WERI-Rb-1 (cell line): ENCODE data around the gene ZNF652.
"Not testable (repeated sequence)": the region's sequence is repeated elsewhere in the genome, so short reads cannot be mapped to it uniquely, and the experiment has no call there.

Experiments
- DNase-seq: peaks from one replicate; pipeline ENCODE4 v3.0.0-alpha.2; 2020
- H3K27ac ChIP-seq: fragments of 250-450 bp; sonication (Bioruptor Pico); 2 replicates; pipeline ENCODE4 v1.5.1; 2020; ENCODE audit warnings: mild to moderate bottlenecking, moderate library complexity
- H3K27me3 ChIP-seq: fragments of 250-450 bp; sonication (Bioruptor Pico); 2 replicates; pipeline ENCODE4 v1.5.1; 2021; ENCODE audit warnings: mild to moderate bottlenecking, low read depth, moderate library complexity; ENCODE audit not compliant: insufficient read depth, severe bottlenecking
- H3K36me3 ChIP-seq: fragments of 250-450 bp; sonication (Bioruptor Pico); 2 replicates; pipeline ENCODE4 v1.5.1; 2020; ENCODE audit warnings: mild to moderate bottlenecking, moderate library complexity
- H3K4me3 ChIP-seq: 2 replicates; pipeline ENCODE4 v1.5.1; 2011; ENCODE audit warnings: low read depth, mild to moderate bottlenecking, control low read depth, low read length
- H3K9me3 ChIP-seq: fragments of 250-450 bp; sonication (Bioruptor Pico); 2 replicates; pipeline ENCODE4 v1.5.1; 2021; ENCODE audit warnings: mild to moderate bottlenecking, moderate library complexity; ENCODE audit not compliant: severe bottlenecking
- CTCF ChIP-seq: IDR thresholded peaks from 2 replicates; pipeline ENCODE4 v1.5.1; 2011; ENCODE audit warnings: low read depth, mild to moderate bottlenecking, control low read depth, inconsistent platforms, low read length

ZNF652 gene

DNA sequence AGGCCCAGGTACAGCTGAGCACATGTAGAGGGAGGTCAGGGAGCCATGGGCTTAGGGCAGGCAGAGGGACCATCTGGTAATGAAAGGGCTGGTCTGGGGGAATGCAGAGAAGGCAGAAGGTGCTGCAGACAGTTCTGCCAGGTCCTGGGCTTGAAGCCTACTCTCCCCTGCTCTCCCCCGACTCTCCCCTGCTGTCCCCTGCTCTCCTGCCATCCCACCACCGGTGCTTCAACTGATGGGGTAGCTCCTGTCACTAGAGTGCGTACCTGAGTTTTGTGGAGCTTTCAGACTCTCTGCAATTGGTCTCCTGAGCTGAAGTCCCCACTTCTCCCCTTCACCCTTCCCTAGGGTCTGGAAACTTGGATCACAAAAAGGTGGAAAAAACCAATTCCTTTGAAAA is 94.1 kb downstream of the ZNF652 start:
- Histone ChIP-seq H3K4me3 (no peak overlapping the region), H3K27ac (no peak overlapping the region), H3K36me3 (no peaks in the 10 kb centered on the region), H3K9me3 (no peaks in the 10 kb centered on the region), H3K27me3 (no peaks in the 10 kb centered on the region)
- no peak for DNase-seq
- no peak for TF ChIP-seq CTCF

GRCh38 chr17:49266233-49266632 is 95.8 kb downstream of the ZNF652 start:
- no peaks in the 10 kb centered on the region for H3K36me3 ChIP-seq
- H3K4me3 ChIP-seq: no peak overlapping the region
- H3K27ac ChIP-seq: no peak overlapping the region
- no peaks in the 10 kb centered on the region for H3K9me3 ChIP-seq
- TF ChIP-seq CTCF: no peak
- H3K27me3 ChIP-seq: no peaks in the 10 kb centered on the region
- no peak for DNase-seq

DNA sequence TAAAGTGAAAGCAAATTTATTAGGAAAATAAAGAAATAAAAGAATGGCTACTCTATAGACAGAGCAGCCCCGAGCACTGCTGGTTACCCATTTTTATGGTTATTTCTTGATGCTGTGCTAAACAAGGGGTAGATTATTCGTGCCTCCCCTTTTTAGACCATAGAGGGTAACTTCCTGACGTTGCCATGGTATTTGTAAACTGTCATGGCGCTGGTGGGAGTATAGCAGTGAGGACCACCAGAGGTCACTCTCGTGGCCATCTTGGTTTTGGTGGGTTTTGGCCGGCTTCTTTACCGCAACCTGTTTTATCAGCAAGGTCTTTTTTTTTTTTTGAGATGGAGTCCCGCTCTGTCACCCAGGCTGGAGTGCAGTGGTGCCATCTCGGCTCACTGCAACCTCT is 100.5 kb downstream of the ZNF652 start:
- not testable (repeated sequence) for H3K27me3 ChIP-seq, H3K36me3 ChIP-seq, DNase-seq, H3K27ac ChIP-seq, H3K4me3 ChIP-seq, H3K9me3 ChIP-seq

GRCh38 chr17:49260817-49261291 is 101.2 kb downstream of the ZNF652 start:
- H3K36me3 ChIP-seq: no peaks in the 10 kb centered on the region
- no peaks in the 10 kb centered on the region for H3K27me3 ChIP-seq
- H3K9me3 ChIP-seq: no peaks in the 10 kb centered on the region
- no peak for DNase-seq
- no peak for TF ChIP-seq CTCF
- peak overlapping the region; percentile 56 for H3K4me3 ChIP-seq
- no peak overlapping the region for H3K27ac ChIP-seq

GRCh38 chr17:49260011-49260816 is 101.8 kb downstream of the ZNF652 start:
- H3K27ac ChIP-seq: no peak overlapping the region
- H3K4me3 ChIP-seq: peak overlapping the region; percentile 56
- H3K36me3 ChIP-seq: no peaks in the 10 kb centered on the region
- peak; percentile 56 for DNase-seq
- no peaks in the 10 kb centered on the region for H3K9me3 ChIP-seq
- TF ChIP-seq CTCF: no peak
- H3K27me3 ChIP-seq: no peaks in the 10 kb centered on the region

GRCh38 chr17:49259663-49260010 is 102.4 kb downstream of the ZNF652 start:
- Histone ChIP-seq H3K27me3 (no peaks in the 10 kb centered on the region), H3K4me3 (peak overlapping the region; percentile 56), H3K9me3 (no peaks in the 10 kb centered on the region), H3K27ac (no peak overlapping the region), H3K36me3 (no peaks in the 10 kb centered on the region)
- no peak for TF ChIP-seq CTCF
- DNase-seq: no peak
